CD8-positive, alpha-beta memory T cell (primary cell): ENCODE results near the gene SCD. TPM values are rescaled to one million over a fixed set of nuclear protein-coding genes. Genes with fewer than 3 reads are reported as not detected.
A peak's percentile ranks its signal among the peaks of the same experiment; 100 is the strongest.

Source experiments
- CTCF ChIA-PET: fragments of 350-600 bp; sonication (Branson Sonifier 250); formaldehyde crosslinking; loops from one replicate; lab custom pipeline; 2021; ENCODE audit warnings: antibody characterized with exemption; lab: Charles Lee
- POLR2A ChIA-PET: fragments of 350-600 bp; sonication (Branson Sonifier 250); formaldehyde crosslinking; loops from one replicate; lab custom pipeline; 2021; ENCODE audit warnings: antibody characterized with exemption; lab: Charles Lee
- DNase-seq, 5 donors: peaks; one replicate each; pipeline versions ENCODE4 v3.0.0 to v3.0.0-alpha.2; 2020 to 2022; ENCODE audit warnings: mixed read lengths in 1 of 5
- H3K27ac ChIP-seq: one replicate; pipeline ENCODE4 v1.7.0; 2013; ENCODE audit warnings: low read depth, mild to moderate bottlenecking, low read length, moderate library complexity
- H3K27me3 ChIP-seq: 2 replicates; pipeline ENCODE4 v1.7.0; 2013; ENCODE audit warnings: low read length, mild to moderate bottlenecking; ENCODE audit not compliant: insufficient read depth, poor library complexity, severe bottlenecking
- H3K36me3 ChIP-seq: 2 replicates; pipeline ENCODE4 v1.7.0; 2013; ENCODE audit warnings: mild to moderate bottlenecking, low read length, moderate library complexity; ENCODE audit not compliant: insufficient read depth
- H3K4me1 ChIP-seq: 2 replicates; pipeline ENCODE4 v1.7.0; 2013; ENCODE audit warnings: mild to moderate bottlenecking, low read length, moderate library complexity; ENCODE audit not compliant: insufficient read depth
- H3K4me3 ChIP-seq: 2 replicates; pipeline ENCODE4 v1.7.0; 2013; ENCODE audit warnings: mild to moderate bottlenecking, low read length
- H3K9me3 ChIP-seq: 2 replicates; pipeline ENCODE4 v1.7.0; 2013; ENCODE audit warnings: mild to moderate bottlenecking, low read length
- H3K27ac Mint-ChIP-seq, 8 donors: one replicate each; pipeline ENCODE4 v1.8.0; 2020 to 2021; ENCODE audit warnings: mixed read lengths in 8 of 8, mild to moderate bottlenecking in 6 of 8, inconsistent platforms in 3 of 8, moderate library complexity in 3 of 8
- H3K27me3 Mint-ChIP-seq, 2 donors: one replicate each; pipeline ENCODE4 v1.8.0; 2020 to 2021; ENCODE audit warnings: mixed read lengths in 2 of 2, mild to moderate bottlenecking in 1 of 2, moderate library complexity in 1 of 2
- H3K36me3 Mint-ChIP-seq, 3 donors: one replicate each; pipeline ENCODE4 v1.8.0; 2020 to 2021; ENCODE audit warnings: mixed read lengths in 3 of 3, inconsistent platforms in 1 of 3, mild to moderate bottlenecking in 1 of 3
- H3K4me1 Mint-ChIP-seq, 3 donors: one replicate each; pipeline ENCODE4 v1.8.0; 2020 to 2021; ENCODE audit warnings: mixed read lengths in 3 of 3, inconsistent platforms in 1 of 3, mild to moderate bottlenecking in 1 of 3
- H3K4me3 Mint-ChIP-seq, 7 donors: one replicate each; pipeline ENCODE4 v1.8.0; 2020 to 2021; ENCODE audit warnings: mixed read lengths in 7 of 7, mild to moderate bottlenecking in 6 of 7, moderate library complexity in 4 of 7, inconsistent platforms in 2 of 7
- H3K9me3 Mint-ChIP-seq, 5 donors: one replicate each; pipeline ENCODE4 v1.8.0; 2020 to 2022; ENCODE audit warnings: mixed read lengths in 5 of 5, mild to moderate bottlenecking in 3 of 5, moderate library complexity in 2 of 5, inconsistent platforms in 1 of 5
- polyA plus RNA-seq: library from polyadenylated mRNA; unstranded; fragments of 300-500 nt; fragmentation: Illumina TruSeq; gene quantifications from one replicate; pipeline ENCODE4 v1.2.3, GENCODE V29; 2021
- total RNA-seq, 2 experiments: library from RNA; stranded (reverse); gene quantifications; one replicate each; pipeline ENCODE4 v1.2.3, GENCODE V29; 2021

The SCD gene
- total and polyA plus RNA-seq, 3 experiments from 2014 or later = 5.1 to 45.3 (median 43.9) TPM

DNA sequence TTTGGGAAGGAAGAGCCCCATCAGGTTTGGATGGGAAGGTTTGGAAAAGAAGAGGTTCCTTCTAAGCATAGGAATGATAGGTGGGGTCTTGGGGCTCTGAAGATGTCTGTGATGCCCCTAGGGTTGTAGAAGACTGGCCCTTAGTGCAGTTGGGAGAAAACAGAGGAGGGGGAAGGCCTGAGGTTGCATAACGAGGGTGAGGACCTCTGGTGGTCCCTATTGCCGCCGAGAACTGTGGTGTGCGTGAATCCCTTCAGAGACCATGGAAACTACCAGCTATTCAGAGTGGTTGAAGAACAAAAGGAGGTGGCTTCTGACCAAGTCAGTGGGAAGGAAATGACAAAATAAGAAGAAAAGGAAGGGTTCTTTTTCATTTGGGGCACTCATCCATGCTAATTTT lies 13.9 kb upstream of the SCD start:
- Histone ChIP-seq H3K27ac (no peak overlapping the region), H3K36me3 (no peaks in the 10 kb centered on the region), H3K27me3 (no peaks in the 10 kb centered on the region), H3K4me3 (no peak overlapping the region), H3K4me1 (no peaks in the 10 kb centered on the region), H3K9me3 (no peaks in the 10 kb centered on the region)
- H3K4me3 Mint-ChIP-seq = no peak overlapping the region
- H3K27me3 Mint-ChIP-seq = peaks cover 24 to 41% of the 10 kb centered on the region in 2 donors
- peaks cover 0 to 1% (median 0%) of the 10 kb centered on the region in 3 donors for H3K36me3 Mint-ChIP-seq
- ChIA-PET CTCF (interaction anchor here (10.7 kb wide), 1 partner anchor 99 kb away, joined by 85 read pairs; no protein-coding TSS in a partner anchor), POLR2A (no interaction called here)
- no peaks in the 10 kb centered on the region for H3K9me3 Mint-ChIP-seq
- no peaks in the 10 kb centered on the region for H3K4me1 Mint-ChIP-seq
- no peak overlapping the region for H3K27ac Mint-ChIP-seq
- no peak for DNase-seq

DNA sequence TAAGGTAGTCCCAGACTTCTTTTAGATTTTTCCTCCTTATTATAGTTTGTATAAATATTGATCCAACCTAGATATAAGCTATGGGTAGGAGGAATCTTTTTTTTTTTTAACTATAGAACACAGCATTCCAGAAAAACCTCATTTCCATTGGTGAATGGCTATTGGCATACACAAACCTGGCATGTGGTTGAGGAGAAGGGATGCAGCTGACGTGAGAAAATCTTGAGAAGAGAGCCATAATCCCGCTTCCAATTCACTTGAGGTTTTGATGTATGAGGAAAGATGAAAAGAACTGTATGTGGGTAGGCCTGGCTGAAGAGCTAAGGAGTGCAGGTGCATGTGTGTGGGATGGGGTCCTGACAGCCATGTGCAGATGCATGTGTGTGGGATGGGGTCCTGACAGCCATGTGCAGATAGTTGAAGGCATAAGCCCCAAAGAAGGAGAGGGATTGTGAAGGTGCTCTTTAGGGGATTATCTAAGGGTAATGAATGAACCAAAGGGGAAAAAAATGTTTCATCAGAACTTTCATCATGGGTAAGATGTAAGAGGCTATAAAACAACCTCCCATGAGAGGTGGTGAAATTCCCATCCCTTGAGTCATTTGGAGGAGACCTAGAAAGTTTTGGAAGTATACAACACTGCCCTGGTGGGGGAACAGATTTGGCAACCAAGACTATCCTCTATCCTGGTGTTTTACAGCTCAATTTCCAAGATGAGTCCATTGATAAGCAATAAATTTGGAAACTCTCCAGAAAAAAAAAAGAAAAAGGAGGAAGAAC lies 13.2 kb upstream of the SCD start:
- H3K4me1 ChIP-seq = no peaks in the 10 kb centered on the region
- CTCF ChIA-PET = interaction anchor here (10.7 kb wide), 1 partner anchor 98 kb away, joined by 85 read pairs; no protein-coding TSS in a partner anchor
- no peaks in the 10 kb centered on the region for H3K9me3 Mint-ChIP-seq
- no peak overlapping the region for H3K4me3 Mint-ChIP-seq
- peaks cover 27 to 37% of the 10 kb centered on the region in 2 donors for H3K27me3 Mint-ChIP-seq
- no peak for DNase-seq
- H3K36me3 Mint-ChIP-seq = peaks cover 0 to 1% (median 0%) of the 10 kb centered on the region in 3 donors
- no peaks in the 10 kb centered on the region for H3K4me1 Mint-ChIP-seq
- H3K27ac Mint-ChIP-seq = no peak overlapping the region
- H3K27me3 ChIP-seq = no peaks in the 10 kb centered on the region
- no peak overlapping the region for H3K4me3 ChIP-seq
- no peak overlapping the region for H3K27ac ChIP-seq
- POLR2A ChIA-PET = no interaction called here
- H3K36me3 ChIP-seq = no peaks in the 10 kb centered on the region
- H3K9me3 ChIP-seq = no peaks in the 10 kb centered on the region

DNA sequence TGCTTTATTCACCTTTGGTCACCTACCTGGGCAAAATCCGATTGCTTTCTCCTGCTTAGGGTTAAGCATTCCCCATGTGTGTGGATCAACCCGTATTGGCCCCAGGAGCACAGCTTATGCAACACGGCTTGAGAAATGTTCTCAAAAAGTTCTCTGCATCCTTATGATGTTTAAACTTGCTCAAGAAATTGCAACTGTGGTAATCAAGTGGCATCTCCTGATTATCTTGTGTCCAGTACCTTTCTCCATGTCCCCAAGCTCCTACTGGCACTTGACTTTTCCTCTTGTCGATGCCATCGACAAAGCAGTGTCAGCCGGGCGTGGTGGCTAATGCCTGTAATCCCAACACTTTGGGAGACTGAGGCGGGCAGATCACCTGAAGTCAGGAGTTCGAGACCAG lies 12.3 kb upstream of the SCD start:
- no peak overlapping the region for H3K4me3 Mint-ChIP-seq
- Histone ChIP-seq H3K4me3 (no peak overlapping the region), H3K4me1 (no peaks in the 10 kb centered on the region), H3K36me3 (no peaks in the 10 kb centered on the region), H3K27ac (no peak overlapping the region), H3K9me3 (no peaks in the 10 kb centered on the region), H3K27me3 (no peaks in the 10 kb centered on the region)
- no peak overlapping the region for H3K27ac Mint-ChIP-seq
- no peaks in the 10 kb centered on the region for H3K9me3 Mint-ChIP-seq
- no peak for DNase-seq
- ChIA-PET CTCF (interaction anchor here (10.7 kb wide), 1 partner anchor 97 kb away, joined by 85 read pairs; no protein-coding TSS in a partner anchor), POLR2A (interaction anchor here (0.5 kb wide), 1 partner anchor 38 kb away, joined by 3 read pairs; no protein-coding TSS in a partner anchor)
- H3K27me3 Mint-ChIP-seq = peaks cover 27 to 30% of the 10 kb centered on the region in 2 donors
- H3K36me3 Mint-ChIP-seq = peaks cover 0 to 1% (median 0%) of the 10 kb centered on the region in 3 donors
- H3K4me1 Mint-ChIP-seq = no peaks in the 10 kb centered on the region

- H3K4me3 Mint-ChIP-seq = no peak overlapping the region
- H3K27me3 Mint-ChIP-seq = peaks cover 8 to 18% of the 10 kb centered on the region in 2 donors
Measured at GRCh38 chr10:100338434-100339036, 8.5 kb upstream of the SCD start.

DNA sequence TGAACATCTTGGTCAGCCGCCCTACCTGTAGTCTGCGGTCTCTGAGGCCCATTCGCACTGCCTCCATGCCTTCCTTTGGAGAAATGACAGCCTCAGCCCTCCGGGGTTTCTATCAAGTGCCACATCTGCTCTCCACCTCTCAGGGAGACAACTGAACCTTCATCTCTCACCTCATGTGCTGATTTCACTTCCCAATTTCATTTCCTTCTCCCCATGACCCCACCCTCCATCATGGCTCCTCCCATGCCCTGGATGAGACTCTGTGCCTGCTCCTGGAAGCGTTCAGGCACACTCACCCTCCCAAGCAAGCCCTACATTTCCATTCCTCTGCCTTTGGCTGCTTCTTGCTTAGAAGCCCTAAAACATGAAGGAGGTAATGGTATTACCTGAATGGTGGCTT lies 7.8 kb upstream of the SCD start:
- no peaks in the 10 kb centered on the region for H3K36me3 Mint-ChIP-seq
- CTCF ChIA-PET = interaction anchor here (0.8 to 10.7 kb wide), 10 partner anchors 8 to 196 kb away, joined by 3 to 85 read pairs (median 7); partner anchors contain the start of genes HIF1AN, PKD2L1 and SCD
- H3K4me3 Mint-ChIP-seq = no peak overlapping the region
- peaks cover 4 to 17% of the 10 kb centered on the region in 2 donors for H3K27me3 Mint-ChIP-seq
- H3K4me1 Mint-ChIP-seq = no peaks in the 10 kb centered on the region
- Histone ChIP-seq H3K27me3 (no peaks in the 10 kb centered on the region), H3K27ac (no peak overlapping the region), H3K36me3 (no peaks in the 10 kb centered on the region), H3K9me3 (no peaks in the 10 kb centered on the region), H3K4me3 (no peak overlapping the region), H3K4me1 (no peaks in the 10 kb centered on the region)
- POLR2A ChIA-PET = no interaction called here
- no peak for DNase-seq
- no peaks in the 10 kb centered on the region for H3K9me3 Mint-ChIP-seq
- peak overlapping the region in 2 of 8 donors; percentile 20 to 78 for H3K27ac Mint-ChIP-seq

More at GRCh38 chr10:100338434-100339036, 8.5 kb upstream of the SCD start:
- ChIA-PET CTCF (interaction anchor here (0.8 to 10.7 kb wide), 13 partner anchors 9 to 197 kb away, joined by 3 to 85 read pairs (median 7); partner anchors contain the start of genes HIF1AN, PKD2L1 and SCD), POLR2A (no interaction called here)
- peak overlapping the region in 2 of 8 donors; percentile 9 to 32 for H3K27ac Mint-ChIP-seq
- H3K9me3 ChIP-seq = no peaks in the 10 kb centered on the region
- H3K36me3 ChIP-seq = no peaks in the 10 kb centered on the region
- H3K27me3 ChIP-seq = no peaks in the 10 kb centered on the region
- peak; percentile 63 to 80 (median 69) for DNase-seq
- H3K4me1 ChIP-seq = no peaks in the 10 kb centered on the region
- H3K36me3 Mint-ChIP-seq = no peaks in the 10 kb centered on the region
- no peak overlapping the region for H3K27ac ChIP-seq
- no peak overlapping the region for H3K4me3 ChIP-seq
- H3K4me1 Mint-ChIP-seq = no peaks in the 10 kb centered on the region
- no peaks in the 10 kb centered on the region for H3K9me3 Mint-ChIP-seq

DNA sequence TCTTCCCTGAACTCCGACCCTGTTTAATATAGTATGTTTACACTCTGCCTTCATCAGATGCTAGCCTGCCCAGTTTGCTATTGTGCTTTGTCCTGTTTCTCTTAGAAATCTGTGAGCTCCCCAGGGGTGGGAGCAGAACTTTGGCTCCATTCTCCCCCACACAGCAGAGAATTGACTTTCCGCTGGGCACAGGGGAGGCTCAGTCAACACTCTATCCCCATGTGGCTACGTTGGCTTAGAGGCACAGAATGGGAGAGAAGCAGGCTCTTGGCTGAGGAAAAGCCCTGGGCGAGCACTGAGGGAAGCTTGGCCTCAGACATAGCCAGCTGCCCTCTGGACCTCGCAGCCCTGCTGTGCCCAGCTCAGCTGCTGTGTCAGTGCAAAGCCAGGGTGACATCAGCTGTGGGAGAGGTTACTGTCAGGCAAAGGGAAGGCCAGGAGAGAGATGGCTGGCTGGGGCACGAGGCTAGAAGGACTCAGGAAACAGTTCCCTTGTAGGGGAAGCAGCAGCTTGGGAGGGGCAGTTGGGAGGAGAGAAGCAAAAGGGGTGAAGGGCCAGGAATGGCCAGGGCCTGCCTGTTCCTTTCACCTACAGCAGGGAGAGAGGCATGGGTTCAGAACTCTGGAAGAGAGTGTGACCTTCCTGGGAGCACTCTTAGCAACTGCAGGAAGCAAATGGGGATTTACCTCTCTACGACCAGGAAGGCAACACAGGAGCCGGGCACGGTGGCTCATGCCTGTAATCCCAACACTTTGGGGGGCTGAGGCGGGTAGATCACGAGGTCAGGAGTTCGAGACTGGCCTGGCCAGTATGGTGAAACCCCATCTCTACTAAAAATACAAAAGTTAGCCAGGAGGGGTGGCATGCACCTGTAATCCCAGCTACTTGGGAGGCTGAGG lies 5.8 kb upstream of the SCD start:
- Histone ChIP-seq H3K27ac (no peak overlapping the region), H3K4me1 (peaks cover 4% of the 10 kb centered on the region), H3K4me3 (no peak overlapping the region), H3K27me3 (no peaks in the 10 kb centered on the region), H3K9me3 (no peaks in the 10 kb centered on the region), H3K36me3 (no peaks in the 10 kb centered on the region)
- peak overlapping the region in 2 of 7 donors; percentile 24 to 59 for H3K4me3 Mint-ChIP-seq
- H3K9me3 Mint-ChIP-seq = no peaks in the 10 kb centered on the region
- H3K36me3 Mint-ChIP-seq = no peaks in the 10 kb centered on the region
- H3K27ac Mint-ChIP-seq = peak overlapping the region in 2 of 8 donors; percentile 29 to 42
- H3K27me3 Mint-ChIP-seq = peaks cover 4 to 10% of the 10 kb centered on the region in 2 donors
- ChIA-PET POLR2A (no interaction called here), CTCF (interaction anchor here (1.0 to 10.7 kb wide), 3 partner anchors 91 to 170 kb away, joined by 3 to 85 read pairs (median 8); no protein-coding TSS in a partner anchor)
- DNase-seq = no peak
- H3K4me1 Mint-ChIP-seq = peaks cover 6 to 7% (median 7%) of the 10 kb centered on the region in 3 donors

DNA sequence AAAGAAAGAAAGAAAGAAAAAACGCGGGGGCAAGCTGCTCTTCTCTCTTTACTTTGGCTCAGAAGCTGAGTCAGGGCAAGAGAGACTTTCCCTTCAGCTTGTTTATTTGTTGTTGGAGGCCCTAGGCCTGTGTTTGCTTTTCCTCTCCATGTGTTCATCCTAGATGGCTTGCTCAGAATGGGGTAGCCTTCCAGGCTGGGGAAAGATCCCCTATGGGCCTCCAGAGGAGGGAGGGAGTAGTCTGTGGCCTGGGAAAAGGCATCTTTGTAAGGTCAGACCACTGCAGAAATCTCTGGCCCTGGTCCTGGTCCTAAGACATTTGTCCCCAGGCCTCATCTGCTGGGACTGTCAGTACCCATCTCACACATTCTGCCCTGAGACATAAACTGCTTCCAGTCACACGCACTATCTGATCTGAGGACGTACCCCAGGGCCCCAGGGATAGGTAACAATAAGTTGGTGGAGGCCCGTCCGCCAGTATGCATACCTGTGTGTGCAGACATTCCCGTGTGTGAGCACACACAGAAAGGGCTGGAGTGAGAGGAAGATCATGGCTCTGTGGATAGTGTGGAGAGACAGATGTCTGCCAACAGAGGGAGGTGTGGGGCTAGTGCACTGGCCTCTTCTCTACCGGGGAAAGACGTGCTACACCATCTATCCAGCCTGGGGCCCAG lies 4.9 kb upstream of the SCD start:
- Mint-ChIP-seq H3K4me3 (peak overlapping the region in 1 of 7 donors; percentile 2), H3K9me3 (no peaks in the 10 kb centered on the region), H3K4me1 (peaks cover 7 to 9% (median 8%) of the 10 kb centered on the region in 3 donors), H3K36me3 (no peaks in the 10 kb centered on the region), H3K27me3 (peaks cover 0 to 5% of the 10 kb centered on the region in 2 donors), H3K27ac (peak overlapping the region in 3 of 8 donors; percentile 2 to 52 (median 39))
- ChIA-PET CTCF (interaction anchor here (0.7 to 10.7 kb wide), 3 partner anchors 90 to 177 kb away, joined by 3 to 85 read pairs (median 3); no protein-coding TSS in a partner anchor), POLR2A (no interaction called here)
- Histone ChIP-seq H3K27me3 (no peaks in the 10 kb centered on the region), H3K4me1 (peaks cover 5% of the 10 kb centered on the region), H3K4me3 (no peak overlapping the region), H3K27ac (no peak overlapping the region), H3K36me3 (no peaks in the 10 kb centered on the region), H3K9me3 (no peaks in the 10 kb centered on the region)
- DNase-seq = peak; percentile 4 to 57 (median 22)
